Measurements from ENCODE around the gene VKORC1. TPM values are rescaled to one million over a fixed set of nuclear protein-coding genes. Genes with fewer than 3 reads are reported as not detected.

The VKORC1 gene
- polyA plus RNA-seq (2013, experiment 1 of 2): 106 TPM
- 104 TPM for polyA plus RNA-seq (2013, experiment 2 of 2)

GRCh38 chr16:31094424-31095120 lies at the start of gene VKORC1:
VKORC1 (minus strand) TSS chr16:31094797; CDS start chr16:31094729, 68 bp downstream.
- no peak within 1 kb of the TSS for H4K8ac ChIP-seq (ENCODE audit: low read depth, low read length)
- peak within 1 kb of the TSS; percentile 99 for H3K4me2 ChIP-seq (ENCODE audit: low read length)
- H3K4me1 ChIP-seq (ENCODE audit: control insufficient read depth, low read depth, low read length): no peaks in the 10 kb centered on the region
- no peaks in the 10 kb centered on the region for H3K27me3 ChIP-seq (ENCODE audit: insufficient read depth, low read length, poor library complexity)
- H3K9ac ChIP-seq (ENCODE audit: low read length): peak within 1 kb of the TSS; percentile 92
- peak within 1 kb of the TSS; percentile 97 for H4K5ac ChIP-seq (ENCODE audit: low read length)
- H3K23ac ChIP-seq (ENCODE audit: low read length): peak within 1 kb of the TSS; percentile 15
- peaks cover 5% of the 10 kb centered on the region for H3K79me2 ChIP-seq (ENCODE audit: control insufficient read depth, insufficient read depth, low read length)
- H3K27ac ChIP-seq (ENCODE audit: low read depth, low read length): peak within 1 kb of the TSS; percentile 18
- H3K79me1 ChIP-seq (ENCODE audit: low read length): peaks cover 11% of the 10 kb centered on the region
- H3K4ac ChIP-seq (ENCODE audit: low read depth, low read length): peak within 1 kb of the TSS; percentile 87
- whole genome bisulfite sequencing (ENCODE audit: extremely low coverage, insufficient coverage, low lambda C conversion rate): no CpG with 5 or more reads among the region's 69 CpGs
- H3K36me3 ChIP-seq (ENCODE audit: control insufficient read depth, insufficient read depth, low read length): peaks cover 6% of the 10 kb centered on the region
- H3K18ac ChIP-seq (ENCODE audit: low read length): peak within 1 kb of the TSS; percentile 9
- peak within 1 kb of the TSS; percentile 96 for H3K4me3 ChIP-seq (ENCODE audit: low read length)
- no peak within 1 kb of the TSS for H2BK120ac ChIP-seq (ENCODE audit: low read depth, low read length)
- no peak within 1 kb of the TSS for H2BK5ac ChIP-seq (ENCODE audit: low read length)
- H2AK5ac ChIP-seq (ENCODE audit: low read length): peak within 1 kb of the TSS; percentile 65
- H2BK15ac ChIP-seq (replicated peaks; ENCODE audit: low read depth): no peak within 1 kb of the TSS
- H3K56ac ChIP-seq (ENCODE audit: low read length): peak within 1 kb of the TSS; percentile 99
- DNase-seq: peak; percentile 99

DNA sequence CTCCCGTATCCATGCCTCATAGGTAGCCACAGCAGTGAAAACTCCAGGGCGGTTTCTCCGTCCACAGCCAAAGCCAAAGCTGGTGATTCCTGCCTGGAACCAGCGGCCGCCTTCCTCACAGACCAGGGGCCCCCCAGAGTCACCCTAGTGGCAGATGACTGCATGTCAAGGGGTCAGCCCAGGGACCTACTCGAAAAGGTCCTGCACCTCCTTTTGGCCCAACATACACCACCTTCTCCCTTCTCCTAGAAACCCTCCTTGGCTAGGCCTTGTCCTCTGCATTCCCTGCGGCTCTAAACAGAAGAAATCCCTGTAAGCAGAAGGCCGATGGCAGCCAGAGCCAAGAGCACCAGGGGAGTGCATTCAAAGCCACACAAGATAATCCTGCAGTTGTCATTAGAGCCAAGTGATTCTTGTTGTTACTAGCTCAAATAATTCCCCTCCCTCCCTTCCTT lies 49.1 kb upstream of the VKORC1 start:
- Histone ChIP-seq H2AK5ac (ENCODE audit: low read length) (no peak overlapping the region), H2BK5ac (ENCODE audit: low read length) (no peak overlapping the region), H4K5ac (ENCODE audit: low read length) (no peak overlapping the region), H3K18ac (ENCODE audit: low read length) (no peak overlapping the region), H3K36me3 (ENCODE audit: control insufficient read depth, insufficient read depth, low read length) (no peaks in the 10 kb centered on the region), H3K23ac (ENCODE audit: low read length) (no peak overlapping the region), H3K79me2 (ENCODE audit: control insufficient read depth, insufficient read depth, low read length) (no peaks in the 10 kb centered on the region), H4K8ac (ENCODE audit: low read depth, low read length) (no peak overlapping the region), H3K4me3 (ENCODE audit: low read length) (no peak overlapping the region), H2BK120ac (ENCODE audit: low read depth, low read length) (no peak overlapping the region), H3K4ac (ENCODE audit: low read depth, low read length) (no peak overlapping the region), H3K27ac (ENCODE audit: low read depth, low read length) (no peak overlapping the region), H3K4me1 (ENCODE audit: control insufficient read depth, low read depth, low read length) (peaks cover 9% of the 10 kb centered on the region), H3K27me3 (ENCODE audit: insufficient read depth, low read length, poor library complexity) (peaks cover 3% of the 10 kb centered on the region), H2BK15ac (replicated peaks; ENCODE audit: low read depth) (no peak overlapping the region), H3K79me1 (ENCODE audit: low read length) (no peaks in the 10 kb centered on the region), H3K56ac (ENCODE audit: low read length) (no peak overlapping the region), H3K9ac (ENCODE audit: low read length) (no peak overlapping the region), H3K4me2 (ENCODE audit: low read length) (no peak overlapping the region)
- WGBS (ENCODE audit: extremely low coverage, insufficient coverage, low lambda C conversion rate): no CpG with 5 or more reads among the region's 8 CpGs
- DNase-seq: no peak

GRCh38 chr16:31143011-31143693 lies 48.6 kb upstream of the VKORC1 start:
- Histone ChIP-seq H2AK5ac (ENCODE audit: low read length) (no peak overlapping the region), H3K23ac (ENCODE audit: low read length) (no peak overlapping the region), H3K36me3 (ENCODE audit: control insufficient read depth, insufficient read depth, low read length) (no peaks in the 10 kb centered on the region), H4K5ac (ENCODE audit: low read length) (no peak overlapping the region), H3K4me2 (ENCODE audit: low read length) (no peak overlapping the region), H3K4me3 (ENCODE audit: low read length) (no peak overlapping the region), H3K27me3 (ENCODE audit: insufficient read depth, low read length, poor library complexity) (peaks cover 3% of the 10 kb centered on the region), H3K79me2 (ENCODE audit: control insufficient read depth, insufficient read depth, low read length) (no peaks in the 10 kb centered on the region), H3K56ac (ENCODE audit: low read length) (peak overlapping the region; percentile 93), H2BK5ac (ENCODE audit: low read length) (no peak overlapping the region), H2BK120ac (ENCODE audit: low read depth, low read length) (no peak overlapping the region), H3K4ac (ENCODE audit: low read depth, low read length) (no peak overlapping the region), H3K27ac (ENCODE audit: low read depth, low read length) (no peak overlapping the region), H4K8ac (ENCODE audit: low read depth, low read length) (no peak overlapping the region), H3K9ac (ENCODE audit: low read length) (peak overlapping the region; percentile 80), H3K79me1 (ENCODE audit: low read length) (no peaks in the 10 kb centered on the region), H3K4me1 (ENCODE audit: control insufficient read depth, low read depth, low read length) (peaks cover 14% of the 10 kb centered on the region), H3K18ac (ENCODE audit: low read length) (peak overlapping the region; percentile 94), H2BK15ac (replicated peaks; ENCODE audit: low read depth) (no peak overlapping the region)
- DNase-seq: no peak
- no CpG with 5 or more reads among the region's 22 CpGs for WGBS (ENCODE audit: extremely low coverage, insufficient coverage, low lambda C conversion rate)

GRCh38 chr16:31142109-31143010 lies 47.8 kb upstream of the VKORC1 start:
- DNase-seq: peak; percentile 99
- H2BK120ac ChIP-seq (ENCODE audit: low read depth, low read length): no peak overlapping the region
- H3K36me3 ChIP-seq (ENCODE audit: control insufficient read depth, insufficient read depth, low read length): no peaks in the 10 kb centered on the region
- H3K4me2 ChIP-seq (ENCODE audit: low read length): peak overlapping the region; percentile 80
- no peak overlapping the region for H2BK5ac ChIP-seq (ENCODE audit: low read length)
- no peak overlapping the region for H3K4ac ChIP-seq (ENCODE audit: low read depth, low read length)
- no peak overlapping the region for H4K5ac ChIP-seq (ENCODE audit: low read length)
- H3K79me1 ChIP-seq (ENCODE audit: low read length): no peaks in the 10 kb centered on the region
- peak overlapping the region; percentile 60 for H3K27ac ChIP-seq (ENCODE audit: low read depth, low read length)
- H3K79me2 ChIP-seq (ENCODE audit: control insufficient read depth, insufficient read depth, low read length): no peaks in the 10 kb centered on the region
- H2AK5ac ChIP-seq (ENCODE audit: low read length): no peak overlapping the region
- peak overlapping the region; percentile 94 for H3K18ac ChIP-seq (ENCODE audit: low read length)
- peaks cover 14% of the 10 kb centered on the region for H3K4me1 ChIP-seq (ENCODE audit: control insufficient read depth, low read depth, low read length)
- H2BK15ac ChIP-seq (replicated peaks; ENCODE audit: low read depth): no peak overlapping the region
- H4K8ac ChIP-seq (ENCODE audit: low read depth, low read length): no peak overlapping the region
- H3K23ac ChIP-seq (ENCODE audit: low read length): no peak overlapping the region
- no peaks in the 10 kb centered on the region for H3K27me3 ChIP-seq (ENCODE audit: insufficient read depth, low read length, poor library complexity)
- H3K56ac ChIP-seq (ENCODE audit: low read length): peak overlapping the region; percentile 93
- peak overlapping the region; percentile 80 for H3K9ac ChIP-seq (ENCODE audit: low read length)
- no peak overlapping the region for H3K4me3 ChIP-seq (ENCODE audit: low read length)
- no CpG with 5 or more reads among the region's 89 CpGs for WGBS (ENCODE audit: extremely low coverage, insufficient coverage, low lambda C conversion rate)

DNA sequence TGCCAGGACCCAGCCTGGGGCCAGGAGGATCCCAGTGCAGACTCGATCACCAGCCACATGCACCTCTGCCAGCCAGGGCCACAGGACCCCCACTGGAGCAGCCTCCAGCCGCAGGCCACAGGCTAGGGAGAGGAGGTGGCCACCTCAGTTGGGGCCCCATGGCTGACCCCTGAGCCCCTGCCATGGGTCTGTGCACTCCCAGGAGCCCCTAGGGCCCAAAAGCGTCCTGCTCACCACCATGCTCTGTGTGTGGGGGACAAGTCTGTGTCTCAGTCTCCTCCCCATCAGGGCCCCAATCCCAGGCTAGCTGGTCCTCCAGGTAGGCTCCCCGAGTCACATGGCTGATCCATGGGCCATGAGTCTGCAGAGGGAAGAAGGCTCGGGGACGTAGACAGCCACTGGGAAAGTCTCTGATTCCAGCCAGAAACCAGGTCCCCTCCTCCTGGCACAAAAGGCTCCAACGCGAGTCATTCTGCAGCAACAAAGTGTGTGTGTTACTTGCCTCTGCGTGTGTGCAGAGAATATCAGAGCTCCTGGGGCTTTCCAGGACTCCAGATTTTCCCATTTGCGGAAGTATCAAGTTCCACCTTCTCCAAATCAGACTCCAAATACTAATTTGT lies 47.0 kb upstream of the VKORC1 start:
- Histone ChIP-seq H2BK120ac (ENCODE audit: low read depth, low read length) (no peak overlapping the region), H3K79me2 (ENCODE audit: control insufficient read depth, insufficient read depth, low read length) (no peaks in the 10 kb centered on the region), H3K4ac (ENCODE audit: low read depth, low read length) (no peak overlapping the region), H3K56ac (ENCODE audit: low read length) (peak overlapping the region; percentile 79), H2BK5ac (ENCODE audit: low read length) (peak overlapping the region; percentile 70), H3K36me3 (ENCODE audit: control insufficient read depth, insufficient read depth, low read length) (no peaks in the 10 kb centered on the region), H3K27ac (ENCODE audit: low read depth, low read length) (peak overlapping the region; percentile 60), H3K23ac (ENCODE audit: low read length) (peak overlapping the region; percentile 97), H2BK15ac (replicated peaks; ENCODE audit: low read depth) (no peak overlapping the region), H3K79me1 (ENCODE audit: low read length) (no peaks in the 10 kb centered on the region), H4K5ac (ENCODE audit: low read length) (peak overlapping the region; percentile 56), H2AK5ac (ENCODE audit: low read length) (no peak overlapping the region), H3K4me3 (ENCODE audit: low read length) (no peak overlapping the region), H4K8ac (ENCODE audit: low read depth, low read length) (no peak overlapping the region), H3K18ac (ENCODE audit: low read length) (peak overlapping the region; percentile 23), H3K4me2 (ENCODE audit: low read length) (peak overlapping the region; percentile 36), H3K4me1 (ENCODE audit: control insufficient read depth, low read depth, low read length) (peaks cover 14% of the 10 kb centered on the region), H3K9ac (ENCODE audit: low read length) (peak overlapping the region; percentile 66), H3K27me3 (ENCODE audit: insufficient read depth, low read length, poor library complexity) (no peaks in the 10 kb centered on the region)
- no peak for DNase-seq
- WGBS (ENCODE audit: extremely low coverage, insufficient coverage, low lambda C conversion rate): no CpG with 5 or more reads among the region's 10 CpGs

Measured in mesendoderm (in vitro differentiated cells).